ENCODE measurements around the gene DPM2.
A peak's percentile ranks its signal among the peaks of the same experiment; 100 is the strongest.

The DPM2 gene

GRCh38 chr9:127954831-127955293 is 17.2 kb upstream of the DPM2 start:
- Histone ChIP-seq H3K4me3 (ENCODE audit: low read depth, low read length) (no peak overlapping the region), H2BK120ac (ENCODE audit: insufficient read depth, low read length, poor library complexity) (no peak overlapping the region), H3K9me3 (ENCODE audit: insufficient read depth, low read depth, low read length) (no peaks in the 10 kb centered on the region), H2BK5ac (ENCODE audit: low read depth, low read length, poor library complexity) (no peak overlapping the region), H4K8ac (ENCODE audit: low read depth, low read length) (no peak overlapping the region), H3K36me3 (ENCODE audit: control insufficient read depth in 1 of 2, insufficient read depth in 2 of 2, low read length in 2 of 2) (peaks cover 9% of the 10 kb centered on the region in 2 experiments), H3K4me1 (ENCODE audit: control insufficient read depth in 1 of 2, insufficient read depth in 2 of 2, low read length in 2 of 2) (peaks cover 9 to 10% of the 10 kb centered on the region in 2 experiments), H2AK5ac (ENCODE audit: low read length) (no peak overlapping the region), H3K9ac (ENCODE audit: low read length) (no peak overlapping the region), H3K4me2 (ENCODE audit: low read length) (no peak overlapping the region), H2BK12ac (ENCODE audit: low read length) (no peak overlapping the region), H3K14ac (ENCODE audit: low read length) (no peak overlapping the region), H2AFZ (ENCODE audit: insufficient read depth, low read length, poor library complexity) (no peak overlapping the region), H3K27me3 (ENCODE audit: insufficient read depth, low read length) (no peaks in the 10 kb centered on the region), H3K27ac (ENCODE audit: low read depth, low read length) (no peak overlapping the region), H3K4ac (ENCODE audit: low read depth, low read length) (peak overlapping the region; percentile 37), H4K91ac (ENCODE audit: low read depth, low read length) (no peak overlapping the region), H3K23ac (ENCODE audit: low read length) (no peak overlapping the region), H3K18ac (ENCODE audit: low read length) (peak overlapping the region; percentile 52), H3K79me2 (ENCODE audit: control insufficient read depth, insufficient read depth, low read length, poor library complexity) (peaks cover 15% of the 10 kb centered on the region), H4K12ac (ENCODE audit: low read depth, low read length) (no peak overlapping the region), H3K79me1 (ENCODE audit: low read length) (peaks cover 2% of the 10 kb centered on the region)
- DNase-seq = no peak
- no CpG with 5 or more reads among the region's 13 CpGs for WGBS (ENCODE audit: extremely low coverage, insufficient coverage, insufficient read length)

- Histone ChIP-seq H4K12ac (ENCODE audit: low read depth, low read length) (no peak overlapping the region), H4K8ac (ENCODE audit: low read depth, low read length) (no peak overlapping the region), H3K36me3 (ENCODE audit: control insufficient read depth in 1 of 2, insufficient read depth in 2 of 2, low read length in 2 of 2) (peaks cover 9 to 11% of the 10 kb centered on the region in 2 experiments), H3K4me3 (ENCODE audit: low read depth, low read length) (no peak overlapping the region), H2BK120ac (ENCODE audit: insufficient read depth, low read length, poor library complexity) (no peak overlapping the region), H2BK5ac (ENCODE audit: low read depth, low read length, poor library complexity) (no peak overlapping the region), H3K79me2 (ENCODE audit: control insufficient read depth, insufficient read depth, low read length, poor library complexity) (peaks cover 15% of the 10 kb centered on the region), H3K4ac (ENCODE audit: low read depth, low read length) (peak overlapping the region; percentile 18), H2BK12ac (ENCODE audit: low read length) (no peak overlapping the region), H2AK5ac (ENCODE audit: low read length) (no peak overlapping the region), H3K14ac (ENCODE audit: low read length) (no peak overlapping the region), H3K9me3 (ENCODE audit: insufficient read depth, low read depth, low read length) (no peaks in the 10 kb centered on the region), H3K4me1 (ENCODE audit: control insufficient read depth in 1 of 2, insufficient read depth in 2 of 2, low read length in 2 of 2) (peaks cover 9 to 10% of the 10 kb centered on the region in 2 experiments), H3K27me3 (ENCODE audit: insufficient read depth, low read length) (no peaks in the 10 kb centered on the region), H4K91ac (ENCODE audit: low read depth, low read length) (no peak overlapping the region), H3K23ac (ENCODE audit: low read length) (no peak overlapping the region), H3K9ac (ENCODE audit: low read length) (no peak overlapping the region), H3K27ac (ENCODE audit: low read depth, low read length) (no peak overlapping the region), H3K18ac (ENCODE audit: low read length) (peak overlapping the region; percentile 5), H2AFZ (ENCODE audit: insufficient read depth, low read length, poor library complexity) (no peak overlapping the region), H3K4me2 (ENCODE audit: low read length) (no peak overlapping the region), H3K79me1 (ENCODE audit: low read length) (peaks cover 2% of the 10 kb centered on the region)
- no CpG with 5 or more reads among the region's 17 CpGs for WGBS (ENCODE audit: extremely low coverage, insufficient coverage, insufficient read length)
- no peak for DNase-seq
Observed at GRCh38 chr9:127953768-127954505, 16.3 kb upstream of the DPM2 start.

- no peak overlapping the region for H3K27ac ChIP-seq (ENCODE audit: low read depth, low read length)
- H2AFZ ChIP-seq (ENCODE audit: insufficient read depth, low read length, poor library complexity) = no peak overlapping the region
- peaks cover 13 to 14% of the 10 kb centered on the region in 2 experiments for H3K36me3 ChIP-seq (ENCODE audit: control insufficient read depth in 1 of 2, insufficient read depth in 2 of 2, low read length in 2 of 2)
- H2BK120ac ChIP-seq (ENCODE audit: insufficient read depth, low read length, poor library complexity) = no peak overlapping the region
- H3K14ac ChIP-seq (ENCODE audit: low read length) = no peak overlapping the region
- DNase-seq = no peak
- peaks cover 9 to 10% of the 10 kb centered on the region in 2 experiments for H3K4me1 ChIP-seq (ENCODE audit: control insufficient read depth in 1 of 2, insufficient read depth in 2 of 2, low read length in 2 of 2)
- H3K79me1 ChIP-seq (ENCODE audit: low read length) = peaks cover 2% of the 10 kb centered on the region
- no peak overlapping the region for H4K91ac ChIP-seq (ENCODE audit: low read depth, low read length)
- no peak overlapping the region for H2BK12ac ChIP-seq (ENCODE audit: low read length)
- H3K4ac ChIP-seq (ENCODE audit: low read depth, low read length) = no peak overlapping the region
- no peak overlapping the region for H4K12ac ChIP-seq (ENCODE audit: low read depth, low read length)
- H3K27me3 ChIP-seq (ENCODE audit: insufficient read depth, low read length) = no peaks in the 10 kb centered on the region
- H3K18ac ChIP-seq (ENCODE audit: low read length) = no peak overlapping the region
- H3K23ac ChIP-seq (ENCODE audit: low read length) = no peak overlapping the region
- no peak overlapping the region for H3K4me3 ChIP-seq (ENCODE audit: low read depth, low read length)
- no peak overlapping the region for H4K8ac ChIP-seq (ENCODE audit: low read depth, low read length)
- H3K9me3 ChIP-seq (ENCODE audit: insufficient read depth, low read depth, low read length) = no peaks in the 10 kb centered on the region
- no peak overlapping the region for H2AK5ac ChIP-seq (ENCODE audit: low read length)
- H3K79me2 ChIP-seq (ENCODE audit: control insufficient read depth, insufficient read depth, low read length, poor library complexity) = peaks cover 15% of the 10 kb centered on the region
- H3K4me2 ChIP-seq (ENCODE audit: low read length) = no peak overlapping the region
- H2BK5ac ChIP-seq (ENCODE audit: low read depth, low read length, poor library complexity) = no peak overlapping the region
- WGBS (ENCODE audit: extremely low coverage, insufficient coverage, insufficient read length) = no CpG with 5 or more reads among the region's 1 CpG
- no peak overlapping the region for H3K9ac ChIP-seq (ENCODE audit: low read length)
Observed at GRCh38 chr9:127953154-127953553, 15.5 kb upstream of the DPM2 start.

- Histone ChIP-seq H3K27me3 (ENCODE audit: insufficient read depth, low read length) (no peaks in the 10 kb centered on the region), H3K79me2 (ENCODE audit: control insufficient read depth, insufficient read depth, low read length, poor library complexity) (peaks cover 12% of the 10 kb centered on the region), H4K91ac (ENCODE audit: low read depth, low read length) (no peak overlapping the region), H3K79me1 (ENCODE audit: low read length) (peaks cover 2% of the 10 kb centered on the region), H2BK120ac (ENCODE audit: insufficient read depth, low read length, poor library complexity) (no peak overlapping the region), H2AK5ac (ENCODE audit: low read length) (no peak overlapping the region), H3K36me3 (ENCODE audit: control insufficient read depth in 1 of 2, insufficient read depth in 2 of 2, low read length in 2 of 2) (peaks cover 28% of the 10 kb centered on the region in 2 experiments), H3K4me2 (ENCODE audit: low read length) (no peak overlapping the region), H3K4ac (ENCODE audit: low read depth, low read length) (no peak overlapping the region), H3K14ac (ENCODE audit: low read length) (no peak overlapping the region), H3K9me3 (ENCODE audit: insufficient read depth, low read depth, low read length) (no peaks in the 10 kb centered on the region), H3K27ac (ENCODE audit: low read depth, low read length) (no peak overlapping the region), H3K4me3 (ENCODE audit: low read depth, low read length) (no peak overlapping the region), H2AFZ (ENCODE audit: insufficient read depth, low read length, poor library complexity) (no peak overlapping the region), H2BK5ac (ENCODE audit: low read depth, low read length, poor library complexity) (no peak overlapping the region), H3K4me1 (ENCODE audit: control insufficient read depth in 1 of 2, insufficient read depth in 2 of 2, low read length in 2 of 2) (peaks cover 6% of the 10 kb centered on the region in 2 experiments), H3K9ac (ENCODE audit: low read length) (no peak overlapping the region), H4K12ac (ENCODE audit: low read depth, low read length) (no peak overlapping the region), H4K8ac (ENCODE audit: low read depth, low read length) (no peak overlapping the region), H2BK12ac (ENCODE audit: low read length) (no peak overlapping the region), H3K23ac (ENCODE audit: low read length) (no peak overlapping the region), H3K18ac (ENCODE audit: low read length) (peak overlapping the region; percentile 40)
- no peak for DNase-seq
- no CpG with 5 or more reads among the region's 21 CpGs for WGBS (ENCODE audit: extremely low coverage, insufficient coverage, insufficient read length)
Observed at GRCh38 chr9:127950513-127951289, 13.0 kb upstream of the DPM2 start.
